ENCODE results near the gene UNK.
A peak's percentile ranks its signal among the peaks of the same experiment; 100 is the strongest.
"Not testable (repeated sequence)": the region's sequence is repeated elsewhere in the genome, so short reads cannot be mapped to it uniquely, and the experiment has no call there.

UNK gene

GRCh38 chr17:75842411-75842810, 57.8 kb downstream of the UNK start:
- DNase-seq: no peak
- intact Hi-C loops (cut with DNase I): no loop called here

- DNase-seq: no peak
- intact Hi-C loops (cut with DNase I): no loop called here
Measured at GRCh38 chr17:75842963-75843576, 58.5 kb downstream of the UNK start.

DNA sequence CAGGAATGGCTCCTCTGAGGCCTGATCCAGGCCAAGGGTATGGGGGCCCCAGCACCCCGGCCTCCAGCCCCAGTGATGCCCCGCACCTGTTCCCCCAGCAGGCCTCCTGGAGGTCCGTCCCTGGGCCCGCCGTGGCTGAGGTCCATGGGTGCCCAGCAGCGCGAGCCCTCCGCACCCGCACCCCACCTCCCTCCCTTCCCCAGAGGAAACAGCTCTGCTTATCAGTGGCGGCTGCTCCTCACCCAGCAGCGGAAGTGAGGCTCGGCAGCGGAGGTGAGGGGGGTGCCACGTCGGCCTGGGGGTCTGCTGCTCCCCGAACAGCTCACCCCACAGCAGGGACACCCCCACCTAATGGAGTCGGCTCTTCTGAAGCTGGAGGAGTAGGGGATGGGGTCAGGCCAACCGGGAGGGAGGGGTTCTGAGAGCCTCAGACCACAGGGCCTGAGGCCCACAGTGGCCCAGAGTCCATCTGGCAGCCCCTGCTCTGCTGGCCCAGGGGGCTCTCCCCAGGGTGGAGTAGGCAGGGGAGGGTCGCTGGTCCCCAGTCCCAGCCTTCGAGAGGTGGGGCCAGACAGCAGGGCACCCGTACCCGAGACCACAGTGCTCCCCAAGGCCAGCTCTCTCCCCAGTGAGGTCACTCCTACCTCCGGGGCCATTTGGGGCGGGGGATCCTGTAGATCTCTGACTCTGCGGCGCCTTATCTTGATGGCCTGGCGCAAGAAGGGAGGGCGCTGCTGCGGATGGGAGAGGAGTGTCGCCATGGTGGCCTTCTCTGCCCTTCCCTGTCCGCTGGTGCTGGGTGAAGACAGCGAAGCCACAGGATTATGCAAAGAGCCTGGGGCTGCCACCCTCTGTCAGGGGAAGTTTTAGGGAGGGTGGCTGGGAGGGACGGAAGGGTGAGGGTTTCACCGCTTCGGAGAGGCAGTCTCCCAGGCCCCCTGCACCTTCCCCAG, 59.2 kb downstream of the UNK start, which contains the start of gene UNC13D:
TSS of gene UNC13D (minus strand) at position 828 of the 953 bp plus-strand sequence. CDS start at position 761, 67 bp downstream.
- DNase-seq: no peak
- intact Hi-C loops (cut with DNase I): no loop called here

DNA sequence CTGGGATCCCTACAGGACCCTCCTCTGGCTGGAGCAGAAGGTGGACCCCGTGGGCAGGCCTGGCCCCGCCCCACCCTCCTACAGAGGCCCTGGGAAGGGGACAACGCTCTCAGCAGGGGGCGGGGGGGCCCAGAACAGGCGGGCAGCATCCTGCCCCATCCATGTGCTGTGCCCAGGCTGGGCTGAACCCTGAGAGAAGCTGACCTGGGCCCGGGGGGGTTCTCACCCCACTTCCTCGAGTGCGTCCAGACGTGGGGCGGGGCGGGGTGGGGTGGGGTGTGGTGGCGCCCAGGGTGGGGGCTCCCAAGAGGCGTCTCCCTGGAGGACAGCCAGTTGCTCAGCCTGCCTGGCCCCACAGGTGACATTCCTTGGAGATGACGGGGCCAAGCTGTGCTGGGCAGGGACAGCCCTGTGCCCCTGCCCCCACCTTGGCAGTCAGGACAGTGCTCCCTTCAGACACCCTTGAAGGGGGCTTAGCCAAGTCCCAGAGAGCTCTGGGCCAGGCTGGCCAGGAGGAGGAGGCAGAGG, 60.0 kb downstream of the UNK start:
- intact Hi-C loops (cut with DNase I): no loop called here
- peak in 5 of 42 donors; percentile 15 to 63 (median 39) for DNase-seq

DNA sequence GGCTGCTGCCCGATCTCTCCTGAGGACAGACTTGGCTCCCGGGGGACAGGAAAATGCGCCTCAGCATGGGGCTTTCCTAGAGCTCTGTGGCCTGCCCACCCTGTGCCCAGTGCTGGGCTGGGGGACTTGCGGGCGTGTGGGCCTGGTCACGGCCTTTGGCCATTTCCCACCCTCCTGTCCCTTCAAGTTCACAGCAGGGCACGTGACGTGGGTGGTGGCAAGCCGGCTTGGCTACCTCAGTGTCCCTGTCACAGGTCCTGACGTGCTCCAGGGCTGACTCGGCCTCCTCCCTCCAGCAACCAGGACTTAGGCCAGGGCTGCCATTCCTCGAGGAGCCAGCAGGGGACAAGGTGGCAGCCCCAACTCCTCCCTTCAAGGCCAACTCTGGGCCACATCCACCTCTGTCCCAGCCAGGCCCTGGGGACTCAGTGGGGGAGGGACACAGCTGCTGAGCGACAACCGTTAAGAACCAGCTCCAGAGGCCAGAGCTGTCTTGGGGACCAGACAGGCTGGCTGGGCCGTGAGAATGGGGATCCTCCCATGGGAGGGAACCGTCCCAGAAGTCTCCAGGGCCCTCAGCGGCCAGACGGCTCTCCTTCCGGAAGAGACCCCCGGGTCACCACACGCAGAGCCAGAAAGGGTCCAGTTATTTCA, 60.6 kb downstream of the UNK start:
- peak in 41 of 42 donors; percentile 38 to 86 (median 66) for DNase-seq
- intact Hi-C loops (cut with DNase I): no loop called here

GRCh38 chr17:75845933-75846691, 61.5 kb downstream of the UNK start:
- DNase-seq: no peak
- intact Hi-C loops (cut with DNase I): no loop called here

GRCh38 chr17:75846692-75847613, 62.3 kb downstream of the UNK start:
- no peak for DNase-seq
- intact Hi-C loops (cut with DNase I): no loop called here

DNA sequence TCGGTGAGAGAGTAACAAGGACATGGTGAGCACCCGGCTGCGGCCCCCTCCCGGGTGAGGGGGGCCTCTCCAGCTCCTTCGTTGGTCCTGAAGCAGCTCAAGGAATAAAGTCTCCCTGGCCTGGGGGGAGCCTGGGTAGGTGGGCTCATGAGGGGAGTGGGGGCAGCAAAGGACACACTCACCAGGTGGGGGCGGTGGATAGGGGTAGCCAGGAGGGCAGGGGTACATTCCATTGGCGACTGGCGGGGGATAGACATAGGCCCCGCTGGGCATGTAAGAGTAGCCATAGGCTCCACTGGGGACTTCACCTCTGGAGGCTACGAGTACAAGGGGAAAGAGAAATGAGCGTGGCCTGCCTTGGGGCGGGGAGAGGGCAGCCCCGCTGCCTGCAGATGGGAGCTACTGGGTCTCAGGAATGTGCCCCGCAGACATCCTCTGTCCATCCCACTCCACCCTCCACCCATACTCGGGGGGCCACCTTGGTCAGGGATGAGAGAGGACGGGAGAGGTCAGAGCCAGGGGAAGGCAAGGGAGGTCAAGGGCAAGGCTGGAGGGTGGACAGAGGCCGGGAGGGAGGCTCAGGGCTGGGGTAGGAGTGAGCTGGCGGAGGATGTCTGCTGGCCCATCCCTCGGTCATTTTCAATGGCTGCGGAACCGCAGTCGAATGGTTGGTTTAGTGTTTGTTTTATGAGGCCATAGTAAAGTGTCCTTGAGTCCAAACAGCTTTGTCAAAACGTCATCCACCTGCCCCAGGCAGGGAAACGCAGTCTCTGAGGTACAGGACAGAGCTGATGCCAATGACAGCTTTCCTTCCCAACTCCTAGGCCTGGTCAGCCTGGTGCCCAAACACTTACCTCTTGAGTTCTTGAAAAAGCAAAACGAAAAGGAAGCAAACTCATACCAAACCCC, 63.3 kb downstream of the UNK start:
- intact Hi-C loops (cut with DNase I): no loop called here
- DNase-seq: no peak

GRCh38 chr17:75848523-75849278, 64.1 kb downstream of the UNK start:
- peak; percentile 51 to 87 (median 76) for DNase-seq
- intact Hi-C loops (cut with DNase I): no loop called here

- DNase-seq: no peak
Measured at GRCh38 chr17:75849279-75849646, 64.7 kb downstream of the UNK start.

DNA sequence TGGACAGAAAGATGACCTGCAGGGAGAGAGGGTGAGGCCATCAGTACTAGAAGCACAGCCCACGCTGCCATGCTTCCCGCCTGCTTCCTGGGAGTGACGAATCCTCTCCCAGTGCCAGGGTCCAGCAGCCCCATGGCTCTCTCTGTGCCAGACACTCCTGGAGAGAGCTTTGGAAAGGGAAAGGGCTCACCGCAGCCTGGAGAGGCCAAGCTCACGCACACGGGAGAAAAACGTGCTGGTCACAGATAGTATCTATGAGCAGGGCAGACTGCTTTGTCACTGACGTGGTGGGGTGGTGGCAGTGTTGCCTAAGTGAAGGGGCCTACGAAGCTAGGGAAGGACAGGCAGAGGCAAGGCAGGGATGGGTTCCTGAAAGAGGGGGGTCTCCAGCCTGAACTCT, 65.1 kb downstream of the UNK start:
- DNase-seq: peak in 2 of 42 donors; percentile 43 to 61
- intact Hi-C loops (cut with DNase I): no loop called here

More at GRCh38 chr17:75849279-75849646, 64.7 kb downstream of the UNK start:
- intact Hi-C loops (cut with DNase I): no loop called here

GRCh38 chr17:75850928-75851692, 66.5 kb downstream of the UNK start:
- intact Hi-C loops (cut with DNase I): no loop called here
- DNase-seq: peak in 34 of 42 donors; percentile 26 to 85 (median 64)

GRCh38 chr17:75851693-75851991, 67.0 kb downstream of the UNK start:
- intact Hi-C loops (cut with DNase I): not testable (repeated sequence)
- peak in 4 of 42 donors; percentile 36 to 65 (median 42) for DNase-seq

- intact Hi-C loops (cut with DNase I): no loop called here
- DNase-seq: no peak
Measured at GRCh38 chr17:75853433-75853832, 68.8 kb downstream of the UNK start.

GRCh38 chr17:75854101-75854748, 69.6 kb downstream of the UNK start:
- intact Hi-C loops (cut with DNase I): no loop called here
- DNase-seq: peak in 2 of 42 donors; percentile 16 to 52
